AG09309 (cell line): Measurements from ENCODE around the gene U2SURP.

Experiments
- DNase-seq: peaks from one replicate; pipeline ENCODE4 v3.0.0-alpha.2; 2010; ENCODE audit warnings: low read depth
- H3K4me3 ChIP-seq: 2 replicates; pipeline ENCODE4 v1.5.1; 2011; ENCODE audit warnings: mild to moderate bottlenecking, low read depth, low read length, moderate library complexity; ENCODE audit not compliant: control insufficient read depth
- CTCF ChIP-seq: IDR thresholded peaks from 2 replicates; pipeline ENCODE4 v1.5.1; 2011; ENCODE audit warnings: mild to moderate bottlenecking, low read depth, low read length, inconsistent platforms; ENCODE audit not compliant: insufficient read depth, control insufficient read depth; ENCODE audit errors: missing control alignments

The U2SURP gene

DNA sequence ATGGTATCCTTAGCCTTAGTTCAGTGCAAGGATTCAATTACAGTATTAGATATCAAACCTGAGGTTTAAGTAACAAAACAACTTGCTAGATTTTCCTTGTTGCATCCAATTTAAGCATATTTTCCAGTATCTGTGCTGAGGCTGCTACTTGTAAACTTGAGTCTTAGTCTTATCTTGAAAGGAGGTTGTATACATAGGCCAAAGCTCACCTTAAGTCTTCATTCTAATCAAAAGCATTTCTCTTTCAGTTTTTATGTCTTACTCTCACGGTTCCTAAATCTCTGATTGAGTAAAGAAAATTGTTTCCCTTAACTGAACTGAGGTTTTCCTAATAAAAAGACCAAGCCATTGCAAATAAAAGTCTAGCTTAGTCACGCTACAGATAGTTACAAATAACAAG, 52.6 kb downstream of the U2SURP start:
- no peak for DNase-seq
- no peak for TF ChIP-seq CTCF
- H3K4me3 ChIP-seq = no peak overlapping the region

- TF ChIP-seq CTCF = no peak
- no peak overlapping the region for H3K4me3 ChIP-seq
- no peak for DNase-seq
Measured at GRCh38 chr3:143056372-143056771, 55.0 kb downstream of the U2SURP start.

GRCh38 chr3:143060906-143061305, 59.5 kb downstream of the U2SURP start:
- H3K4me3 ChIP-seq = no peak overlapping the region
- no peak for TF ChIP-seq CTCF
- no peak for DNase-seq

DNA sequence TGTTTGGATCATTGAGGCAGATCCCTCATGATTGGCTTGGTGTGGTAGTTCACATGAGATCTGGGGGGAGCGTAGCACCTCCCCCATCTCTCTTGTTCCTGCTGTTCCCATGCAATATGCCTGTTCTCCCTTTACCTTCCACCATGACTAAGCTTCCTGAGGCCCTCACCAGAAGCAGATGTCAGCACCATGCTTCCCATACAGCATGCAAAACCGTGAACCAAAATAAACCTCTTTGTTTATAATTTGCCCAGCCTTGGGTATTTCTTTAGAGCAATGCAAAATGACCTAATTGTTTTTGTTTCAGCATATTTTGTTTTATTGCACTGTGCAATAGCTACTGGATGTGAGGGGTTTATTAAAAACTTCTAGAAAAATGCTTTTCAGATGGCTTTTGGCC, 61.6 kb downstream of the U2SURP start:
- no peak for DNase-seq
- H3K4me3 ChIP-seq = no peak overlapping the region
- TF ChIP-seq CTCF = no peak

GRCh38 chr3:143064777-143065176, 63.4 kb downstream of the U2SURP start:
- DNase-seq = no peak
- no peak overlapping the region for H3K4me3 ChIP-seq
- no peak for TF ChIP-seq CTCF

DNA sequence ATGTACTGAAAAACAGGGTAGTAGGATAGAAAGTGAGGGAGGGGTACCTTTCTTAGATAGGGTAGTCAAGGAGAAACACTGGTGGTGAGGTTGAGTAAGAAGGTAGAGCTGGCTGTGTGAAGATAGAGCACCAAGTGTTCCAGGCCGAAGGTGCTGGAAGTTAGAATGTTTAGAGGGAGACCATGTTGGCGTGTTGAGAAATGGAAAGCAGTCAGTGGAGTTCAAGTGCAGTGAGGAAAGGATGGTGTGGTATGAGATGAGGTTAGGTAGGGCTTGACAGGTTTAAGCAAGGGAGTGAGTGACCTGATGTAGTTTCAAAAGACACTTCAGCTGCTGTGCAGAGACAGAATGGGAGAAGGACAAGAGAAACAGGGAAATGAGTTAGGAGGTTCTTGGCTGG, 64.0 kb downstream of the U2SURP start:
- no peak for TF ChIP-seq CTCF
- no peak overlapping the region for H3K4me3 ChIP-seq
- no peak for DNase-seq

- DNase-seq = no peak
- TF ChIP-seq CTCF = no peak
- H3K4me3 ChIP-seq = no peak overlapping the region
Measured at GRCh38 chr3:143066033-143066432, 64.7 kb downstream of the U2SURP start.
